Measurements from ENCODE around the gene DMD.
A peak's percentile ranks its signal among the peaks of the same experiment; 100 is the strongest.

DMD gene

GRCh38 chrX:31331928-31332327 lies 1879.4 kb downstream of the DMD start:
- H3K4me1 ChIP-seq (ENCODE audit: control insufficient read depth in 1 of 2, insufficient read depth in 2 of 2, low read length in 2 of 2) = no peaks in the 10 kb centered on the region
- H3K4me3 ChIP-seq (ENCODE audit: low read depth, low read length) = no peak overlapping the region
- DNase-seq = no peak
- H3K9ac ChIP-seq (ENCODE audit: low read length) = no peak overlapping the region
- no peaks in the 10 kb centered on the region for H3K9me3 ChIP-seq (ENCODE audit: insufficient read depth, low read depth, low read length)
- H4K8ac ChIP-seq (ENCODE audit: low read depth, low read length) = no peak overlapping the region
- no peak overlapping the region for H3K4ac ChIP-seq (ENCODE audit: low read depth, low read length)
- no peak overlapping the region for H2BK120ac ChIP-seq (ENCODE audit: insufficient read depth, low read length, poor library complexity)
- no peak overlapping the region for H4K91ac ChIP-seq (ENCODE audit: low read depth, low read length)
- WGBS (ENCODE audit: extremely low coverage, insufficient coverage, insufficient read length) = no CpG with 5 or more reads among the region's 5 CpGs
- H3K4me2 ChIP-seq (ENCODE audit: low read length) = no peak overlapping the region
- no peak overlapping the region for H2BK12ac ChIP-seq (ENCODE audit: low read length)
- no peak overlapping the region for H3K14ac ChIP-seq (ENCODE audit: low read length)
- no peak overlapping the region for H3K23ac ChIP-seq (ENCODE audit: low read length)
- no peak overlapping the region for H3K18ac ChIP-seq (ENCODE audit: low read length)
- no peak overlapping the region for H3K27ac ChIP-seq (ENCODE audit: low read depth, low read length)
- H2AK5ac ChIP-seq (ENCODE audit: low read length) = no peak overlapping the region
- no peak overlapping the region for H4K12ac ChIP-seq (ENCODE audit: low read depth, low read length)
- no peaks in the 10 kb centered on the region for H3K79me1 ChIP-seq (ENCODE audit: low read length)
- H2BK5ac ChIP-seq (ENCODE audit: low read depth, low read length, poor library complexity) = no peak overlapping the region
- H3K79me2 ChIP-seq (ENCODE audit: control insufficient read depth, insufficient read depth, low read length, poor library complexity) = no peaks in the 10 kb centered on the region
- H3K36me3 ChIP-seq (ENCODE audit: control insufficient read depth in 1 of 2, insufficient read depth in 2 of 2, low read length in 2 of 2) = no peaks in the 10 kb centered on the region
- no peak overlapping the region for H2AFZ ChIP-seq (ENCODE audit: insufficient read depth, low read length, poor library complexity)
- no peaks in the 10 kb centered on the region for H3K27me3 ChIP-seq (ENCODE audit: insufficient read depth, low read length)

GRCh38 chrX:31331015-31331414 lies 1880.3 kb downstream of the DMD start:
- no peak overlapping the region for H3K4me2 ChIP-seq (ENCODE audit: low read length)
- no peak overlapping the region for H3K9ac ChIP-seq (ENCODE audit: low read length)
- H3K27me3 ChIP-seq (ENCODE audit: insufficient read depth, low read length) = no peaks in the 10 kb centered on the region
- no peaks in the 10 kb centered on the region for H3K4me1 ChIP-seq (ENCODE audit: control insufficient read depth in 1 of 2, insufficient read depth in 2 of 2, low read length in 2 of 2)
- peak; percentile 5 to 60 for DNase-seq
- H2BK120ac ChIP-seq (ENCODE audit: insufficient read depth, low read length, poor library complexity) = no peak overlapping the region
- H3K9me3 ChIP-seq (ENCODE audit: insufficient read depth, low read depth, low read length) = no peaks in the 10 kb centered on the region
- H4K8ac ChIP-seq (ENCODE audit: low read depth, low read length) = no peak overlapping the region
- no peaks in the 10 kb centered on the region for H3K79me2 ChIP-seq (ENCODE audit: control insufficient read depth, insufficient read depth, low read length, poor library complexity)
- H3K18ac ChIP-seq (ENCODE audit: low read length) = no peak overlapping the region
- H3K4me3 ChIP-seq (ENCODE audit: low read depth, low read length) = no peak overlapping the region
- H2AK5ac ChIP-seq (ENCODE audit: low read length) = no peak overlapping the region
- no peak overlapping the region for H2BK12ac ChIP-seq (ENCODE audit: low read length)
- no peak overlapping the region for H4K12ac ChIP-seq (ENCODE audit: low read depth, low read length)
- H3K23ac ChIP-seq (ENCODE audit: low read length) = no peak overlapping the region
- WGBS (ENCODE audit: extremely low coverage, insufficient coverage, insufficient read length) = no CpG with 5 or more reads among the region's 1 CpG
- no peak overlapping the region for H2BK5ac ChIP-seq (ENCODE audit: low read depth, low read length, poor library complexity)
- no peaks in the 10 kb centered on the region for H3K79me1 ChIP-seq (ENCODE audit: low read length)
- H3K4ac ChIP-seq (ENCODE audit: low read depth, low read length) = no peak overlapping the region
- H3K36me3 ChIP-seq (ENCODE audit: control insufficient read depth in 1 of 2, insufficient read depth in 2 of 2, low read length in 2 of 2) = no peaks in the 10 kb centered on the region
- H2AFZ ChIP-seq (ENCODE audit: insufficient read depth, low read length, poor library complexity) = no peak overlapping the region
- no peak overlapping the region for H4K91ac ChIP-seq (ENCODE audit: low read depth, low read length)
- no peak overlapping the region for H3K27ac ChIP-seq (ENCODE audit: low read depth, low read length)
- H3K14ac ChIP-seq (ENCODE audit: low read length) = no peak overlapping the region

GRCh38 chrX:31329298-31329697 lies 1882.1 kb downstream of the DMD start:
- H3K18ac ChIP-seq (ENCODE audit: low read length) = no peak overlapping the region
- H3K27me3 ChIP-seq (ENCODE audit: insufficient read depth, low read length) = no peaks in the 10 kb centered on the region
- no peak overlapping the region for H4K12ac ChIP-seq (ENCODE audit: low read depth, low read length)
- H3K4me2 ChIP-seq (ENCODE audit: low read length) = no peak overlapping the region
- DNase-seq = no peak
- H3K36me3 ChIP-seq (ENCODE audit: control insufficient read depth in 1 of 2, insufficient read depth in 2 of 2, low read length in 2 of 2) = no peaks in the 10 kb centered on the region
- no peak overlapping the region for H3K27ac ChIP-seq (ENCODE audit: low read depth, low read length)
- no peaks in the 10 kb centered on the region for H3K79me1 ChIP-seq (ENCODE audit: low read length)
- H3K9me3 ChIP-seq (ENCODE audit: insufficient read depth, low read depth, low read length) = no peaks in the 10 kb centered on the region
- no peak overlapping the region for H2BK12ac ChIP-seq (ENCODE audit: low read length)
- H3K9ac ChIP-seq (ENCODE audit: low read length) = no peak overlapping the region
- no peaks in the 10 kb centered on the region for H3K4me1 ChIP-seq (ENCODE audit: control insufficient read depth in 1 of 2, insufficient read depth in 2 of 2, low read length in 2 of 2)
- no peak overlapping the region for H4K8ac ChIP-seq (ENCODE audit: low read depth, low read length)
- no peak overlapping the region for H4K91ac ChIP-seq (ENCODE audit: low read depth, low read length)
- no peak overlapping the region for H3K4me3 ChIP-seq (ENCODE audit: low read depth, low read length)
- H2AFZ ChIP-seq (ENCODE audit: insufficient read depth, low read length, poor library complexity) = no peak overlapping the region
- no peak overlapping the region for H3K23ac ChIP-seq (ENCODE audit: low read length)
- H2BK120ac ChIP-seq (ENCODE audit: insufficient read depth, low read length, poor library complexity) = no peak overlapping the region
- no peak overlapping the region for H2AK5ac ChIP-seq (ENCODE audit: low read length)
- H3K4ac ChIP-seq (ENCODE audit: low read depth, low read length) = no peak overlapping the region
- H3K14ac ChIP-seq (ENCODE audit: low read length) = no peak overlapping the region
- H2BK5ac ChIP-seq (ENCODE audit: low read depth, low read length, poor library complexity) = no peak overlapping the region
- H3K79me2 ChIP-seq (ENCODE audit: control insufficient read depth, insufficient read depth, low read length, poor library complexity) = no peaks in the 10 kb centered on the region
- no CpG with 5 or more reads among the region's 4 CpGs for WGBS (ENCODE audit: extremely low coverage, insufficient coverage, insufficient read length)

- Histone ChIP-seq H3K9ac (ENCODE audit: low read length) (no peak overlapping the region), H3K23ac (ENCODE audit: low read length) (no peak overlapping the region), H2BK120ac (ENCODE audit: insufficient read depth, low read length, poor library complexity) (no peak overlapping the region), H3K27ac (ENCODE audit: low read depth, low read length) (no peak overlapping the region), H3K14ac (ENCODE audit: low read length) (no peak overlapping the region), H3K27me3 (ENCODE audit: insufficient read depth, low read length) (no peaks in the 10 kb centered on the region), H3K4me1 (ENCODE audit: control insufficient read depth in 1 of 2, insufficient read depth in 2 of 2, low read length in 2 of 2) (no peaks in the 10 kb centered on the region), H4K8ac (ENCODE audit: low read depth, low read length) (no peak overlapping the region), H3K4me3 (ENCODE audit: low read depth, low read length) (no peak overlapping the region), H3K9me3 (ENCODE audit: insufficient read depth, low read depth, low read length) (no peaks in the 10 kb centered on the region), H3K79me1 (ENCODE audit: low read length) (no peaks in the 10 kb centered on the region), H4K12ac (ENCODE audit: low read depth, low read length) (no peak overlapping the region), H3K36me3 (ENCODE audit: control insufficient read depth in 1 of 2, insufficient read depth in 2 of 2, low read length in 2 of 2) (no peaks in the 10 kb centered on the region), H2BK12ac (ENCODE audit: low read length) (no peak overlapping the region), H2AK5ac (ENCODE audit: low read length) (no peak overlapping the region), H3K18ac (ENCODE audit: low read length) (no peak overlapping the region), H3K4ac (ENCODE audit: low read depth, low read length) (no peak overlapping the region), H2BK5ac (ENCODE audit: low read depth, low read length, poor library complexity) (no peak overlapping the region), H3K4me2 (ENCODE audit: low read length) (no peak overlapping the region), H4K91ac (ENCODE audit: low read depth, low read length) (no peak overlapping the region), H2AFZ (ENCODE audit: insufficient read depth, low read length, poor library complexity) (no peak overlapping the region), H3K79me2 (ENCODE audit: control insufficient read depth, insufficient read depth, low read length, poor library complexity) (no peaks in the 10 kb centered on the region)
- no peak for DNase-seq
- WGBS (ENCODE audit: extremely low coverage, insufficient coverage, insufficient read length) = no CpG with 5 or more reads among the region's 4 CpGs
Measured at GRCh38 chrX:31323658-31324057, 1887.7 kb downstream of the DMD start.

Measured in trophoblast cell (in vitro differentiated cells and primary cell).